ENCODE results near the gene CAPNS1.

CAPNS1 gene

DNA sequence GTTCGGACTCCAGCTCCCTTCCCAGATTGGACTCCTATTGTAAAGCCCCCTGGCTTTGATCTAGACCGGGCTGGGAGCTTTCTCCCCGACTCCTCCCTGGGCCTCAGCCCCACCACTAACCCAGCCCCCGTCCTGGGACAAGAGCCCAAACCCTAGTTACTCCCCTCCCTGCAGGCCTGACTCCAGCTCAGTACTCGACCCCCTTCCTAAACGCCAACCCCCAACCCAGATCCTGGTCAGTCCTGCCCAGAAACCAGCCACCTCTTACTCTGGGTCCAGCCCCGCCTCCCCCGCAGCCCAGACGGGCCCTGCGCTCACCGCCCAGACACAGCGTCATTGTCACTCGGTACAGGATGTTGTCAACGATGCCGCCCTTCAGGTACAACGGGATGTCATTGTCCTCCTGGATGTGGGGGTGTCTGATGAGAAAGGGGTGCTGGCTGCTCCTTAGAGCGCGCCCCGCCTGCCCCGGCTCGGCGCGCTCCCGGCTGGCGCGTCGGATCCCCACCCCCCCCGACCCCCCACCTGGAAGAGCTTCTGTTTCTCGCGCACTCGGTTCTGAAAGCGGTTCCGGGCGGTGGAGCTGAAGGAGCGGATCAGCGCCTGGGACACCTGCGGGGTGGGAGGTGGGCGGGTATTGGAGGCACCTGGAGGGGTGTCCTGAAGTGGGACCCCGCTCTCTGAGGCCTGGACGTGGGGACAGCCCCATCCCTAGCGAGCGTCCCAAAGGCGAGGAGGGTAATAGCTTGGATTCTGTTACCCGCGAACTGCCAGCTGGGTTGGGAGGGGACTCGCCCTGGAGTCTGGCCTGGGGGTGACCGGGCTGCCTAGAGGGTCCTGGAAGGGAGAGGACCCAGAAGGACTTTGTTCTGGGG lies 11.5 kb downstream of the CAPNS1 start:
- no peak for TF ChIP-seq CTCF (IDR thresholded peaks at IDR 0.05; ENCODE audit: insufficient read depth, low read length, poor library complexity, severe bottlenecking)
- no peak for TF ChIP-seq EZH2phosphoT487 (conservative IDR thresholded peaks at IDR 0.05; ENCODE audit: low read length)
- Histone ChIP-seq H3K36me3 (ENCODE audit: low read length) (no peaks in the 10 kb centered on the region), H4K20me1 (ENCODE audit: low read depth, low read length) (no peaks in the 10 kb centered on the region), H3K27ac (ENCODE audit: low read depth, low read length) (no peak overlapping the region), H3K9ac (ENCODE audit: low read length) (no peak overlapping the region), H3K9me2 (replicated peaks; ENCODE audit: insufficient read depth, low read length) (no peaks in the 10 kb centered on the region), H3K79me2 (ENCODE audit: insufficient read depth, low read length) (no peaks in the 10 kb centered on the region), H3K9me3 (ENCODE audit: insufficient read depth, low read length) (no peaks in the 10 kb centered on the region), H3F3A (ENCODE audit: insufficient read depth) (no peaks in the 10 kb centered on the region), H3K27me3 (ENCODE audit: low read length) (no peaks in the 10 kb centered on the region), H2AFZ (ENCODE audit: low read depth, low read length, severe bottlenecking) (no peak overlapping the region), H3K4me3 (ENCODE audit: insufficient read depth, low read length, poor library complexity, severe bottlenecking) (no peak overlapping the region), H3K4me2 (ENCODE audit: low read depth, low read length, poor library complexity, severe bottlenecking) (no peak overlapping the region)

- Histone ChIP-seq H3K27ac (ENCODE audit: low read depth, low read length) (no peak overlapping the region), H3K9me2 (replicated peaks; ENCODE audit: insufficient read depth, low read length) (no peaks in the 10 kb centered on the region), H3K4me3 (ENCODE audit: insufficient read depth, low read length, poor library complexity, severe bottlenecking) (no peak overlapping the region), H3K4me2 (ENCODE audit: low read depth, low read length, poor library complexity, severe bottlenecking) (no peak overlapping the region), H4K20me1 (ENCODE audit: low read depth, low read length) (no peaks in the 10 kb centered on the region), H3F3A (ENCODE audit: insufficient read depth) (no peaks in the 10 kb centered on the region), H2AFZ (ENCODE audit: low read depth, low read length, severe bottlenecking) (no peak overlapping the region), H3K9me3 (ENCODE audit: insufficient read depth, low read length) (no peaks in the 10 kb centered on the region), H3K9ac (ENCODE audit: low read length) (no peak overlapping the region), H3K27me3 (ENCODE audit: low read length) (no peaks in the 10 kb centered on the region), H3K79me2 (ENCODE audit: insufficient read depth, low read length) (no peaks in the 10 kb centered on the region), H3K36me3 (ENCODE audit: low read length) (no peaks in the 10 kb centered on the region)
- TF ChIP-seq CTCF (IDR thresholded peaks at IDR 0.05; ENCODE audit: insufficient read depth, low read length, poor library complexity, severe bottlenecking): no peak
- no peak for TF ChIP-seq EZH2phosphoT487 (conservative IDR thresholded peaks at IDR 0.05; ENCODE audit: low read length)
These were observed 12.1 kb downstream of the CAPNS1 start for GRCh38 chr19:36152019-36152351.

GRCh38 chr19:36152352-36153091 lies 12.7 kb downstream of the CAPNS1 start, which contains the start of gene COX7A1:
TSS of gene COX7A1 (minus strand) at chr19:36152447. CDS start at chr19:36152407, 40 bp downstream.
- Histone ChIP-seq H3K9me3 (ENCODE audit: insufficient read depth, low read length) (no peaks in the 10 kb centered on the region), H3K9ac (ENCODE audit: low read length) (no peak within 1 kb of the TSS), H4K20me1 (ENCODE audit: low read depth, low read length) (no peaks in the 10 kb centered on the region), H2AFZ (ENCODE audit: low read depth, low read length, severe bottlenecking) (no peak within 1 kb of the TSS), H3K9me2 (replicated peaks; ENCODE audit: insufficient read depth, low read length) (no peaks in the 10 kb centered on the region), H3K36me3 (ENCODE audit: low read length) (no peaks in the 10 kb centered on the region), H3F3A (ENCODE audit: insufficient read depth) (no peaks in the 10 kb centered on the region), H3K27ac (ENCODE audit: low read depth, low read length) (no peak within 1 kb of the TSS), H3K4me2 (ENCODE audit: low read depth, low read length, poor library complexity, severe bottlenecking) (no peak within 1 kb of the TSS), H3K4me3 (ENCODE audit: insufficient read depth, low read length, poor library complexity, severe bottlenecking) (no peak within 1 kb of the TSS), H3K27me3 (ENCODE audit: low read length) (no peaks in the 10 kb centered on the region), H3K79me2 (ENCODE audit: insufficient read depth, low read length) (no peaks in the 10 kb centered on the region)
- no peak for TF ChIP-seq CTCF (IDR thresholded peaks at IDR 0.05; ENCODE audit: insufficient read depth, low read length, poor library complexity, severe bottlenecking)
- no peak for TF ChIP-seq EZH2phosphoT487 (conservative IDR thresholded peaks at IDR 0.05; ENCODE audit: low read length)
